ENCODE measurements around the gene RNASE12. TPM values are rescaled to one million over a fixed set of nuclear protein-coding genes. Genes with fewer than 3 reads are reported as not detected.

Gene RNASE12
- total RNA-seq, 1 experiment from 2014 or later: not detected

GRCh38 chr14:20583142-20583541 lies 8.0 kb downstream of the RNASE12 start:
- no peak overlapping the region for H3K4me3 Mint-ChIP-seq
- no peak overlapping the region for H3K4me2 ChIP-seq (ENCODE audit: insufficient read depth, insufficient read length, low read length)
- no peak overlapping the region for H3K18ac ChIP-seq (ENCODE audit: insufficient read length, low read depth, low read length)
- no peak overlapping the region for H3T11ph ChIP-seq (ENCODE audit: low read length)
- H3K79me1 ChIP-seq (ENCODE audit: insufficient read depth, low read depth, low read length, poor library complexity, severe bottlenecking): no peaks in the 10 kb centered on the region
- H3K23me2 ChIP-seq (ENCODE audit: insufficient read length, low read depth, low read length, poor library complexity, severe bottlenecking): no peaks in the 10 kb centered on the region
- H3K27me3 Mint-ChIP-seq (ENCODE audit: low read depth): no peaks in the 10 kb centered on the region
- H2BK20ac ChIP-seq (ENCODE audit: low read depth, low read length, poor library complexity, severe bottlenecking): no peak overlapping the region
- no peak overlapping the region for H3K14ac ChIP-seq (ENCODE audit: insufficient read depth, low read length)
- H3K27ac Mint-ChIP-seq: no peak overlapping the region
- no peak overlapping the region for H3K23ac ChIP-seq (ENCODE audit: insufficient read length, low read depth, low read length)
- H3K79me2 ChIP-seq (ENCODE audit: insufficient read depth, low read length): no peaks in the 10 kb centered on the region
- H2BK15ac ChIP-seq (ENCODE audit: low read depth, low read length): no peak overlapping the region
- no peak overlapping the region for H2BK120ac ChIP-seq (ENCODE audit: low read depth, low read length, poor library complexity, severe bottlenecking)
- no peak overlapping the region for H2AK5ac ChIP-seq (ENCODE audit: insufficient read length, low read length)
- H3K36me3 Mint-ChIP-seq (ENCODE audit: insufficient read depth in 1 of 3, low read depth in 3 of 3): no peaks in the 10 kb centered on the region
- no peak overlapping the region for H4K5ac ChIP-seq (ENCODE audit: insufficient read length, low read depth, low read length)
- H3K9me3 ChIP-seq (ENCODE audit: control insufficient read depth, low read depth, low read length): no peaks in the 10 kb centered on the region
- no peak for TF ChIP-seq CTCF (conservative IDR thresholded peaks at IDR 0.05)
- no peak overlapping the region for H2BK5ac ChIP-seq (ENCODE audit: insufficient read length, low read length)
- no peak overlapping the region for H2BK12ac ChIP-seq (ENCODE audit: insufficient read length, low read depth, low read length)
- no peak for DNase-seq
- H3K4ac ChIP-seq (ENCODE audit: low read depth, low read length): no peak overlapping the region
- no peak overlapping the region for H3K56ac ChIP-seq (ENCODE audit: insufficient read length, low read depth, low read length)
- no peaks in the 10 kb centered on the region; a peak in 1 of 5 replicates for H3K9me3 Mint-ChIP-seq
- no peaks in the 10 kb centered on the region for H3K27me3 ChIP-seq (ENCODE audit: insufficient read depth, low read length)
- no peak overlapping the region for H3K9ac ChIP-seq (ENCODE audit: extremely low read depth, insufficient read length, low read length)
- H3K4me1 ChIP-seq (ENCODE audit: insufficient read depth, low read length): peaks cover 22% of the 10 kb centered on the region; the same call in 1 of the 2 replicates
- no peak overlapping the region for H4K91ac ChIP-seq (ENCODE audit: insufficient read length, low read depth, low read length)
- no peak overlapping the region for H2AFZ ChIP-seq (ENCODE audit: low read length)
- H4K8ac ChIP-seq (replicated peaks; ENCODE audit: insufficient read length, low read depth, low read length): no peak overlapping the region
- H3K27ac ChIP-seq (ENCODE audit: insufficient read length, low read depth, low read length): no peak overlapping the region
- no peaks in the 10 kb centered on the region for H4K20me1 ChIP-seq (ENCODE audit: control insufficient read depth, insufficient read depth, insufficient read length)
- peaks cover 59 to 68% of the 10 kb centered on the region in 2 experiments for H3K4me1 Mint-ChIP-seq

All from H9 (cell line).